HepG2 (cell line): ENCODE measurements around the gene AEN. TPM values are rescaled to one million over a fixed set of nuclear protein-coding genes. Genes with fewer than 3 reads are reported as not detected.

Source experiments
- CTCF ChIP-seq: sonication (generic); formaldehyde crosslinking; IDR thresholded peaks from 2 replicates; pipeline ENCODE4 v1.5.0; 2020; ENCODE audit warnings: mild to moderate bottlenecking, missing genetic modification reagents, moderate library complexity
- EHMT2 ChIP-seq: fragments of 200-600 bp; sonication (generic); IDR thresholded peaks from 2 replicates; pipeline ENCODE4 v1.7.0; 2017; ENCODE audit warnings: antibody characterized with exemption, low read depth, low read length, borderline replicate concordance
- FOXA1 ChIP-seq, 2 experiments: fragments of 450-650 bp in 1 of 2; sonication (generic) in 1 of 2; formaldehyde crosslinking in 1 of 2; IDR thresholded peaks; 2 replicates each; pipeline versions ENCODE4 v1.4.0 to v1.6.1; 2016 to 2020; ENCODE audit warnings: missing genetic modification reagents in 1 of 2
- HCFC1 ChIP-seq: fragments of 150-350 bp; IDR thresholded peaks from 2 replicates; pipeline ENCODE4 v1.6.1; 2014; ENCODE audit warnings: low read depth, low read length
- HNF1B ChIP-seq: sonication (generic); formaldehyde crosslinking; IDR thresholded peaks from 2 replicates; pipeline ENCODE4 v1.5.1; 2020; ENCODE audit warnings: mild to moderate bottlenecking, moderate library complexity, missing genetic modification reagents
- MAFK ChIP-seq, 2 experiments: IDR thresholded peaks in 1 of 2; conservative IDR thresholded peaks in 1 of 2; 2 replicates each; pipeline ENCODE4 v1.6.1; 2011; ENCODE audit warnings: improper control_type of control experiment in 2 of 2, low read length in 2 of 2
- POGZ ChIP-seq: sonication (generic); formaldehyde crosslinking; IDR thresholded peaks from 2 replicates; pipeline ENCODE4 v1.4.0; 2020; ENCODE audit warnings: mild to moderate bottlenecking, missing genetic modification reagents
- SMC3 ChIP-seq: IDR thresholded peaks from 2 replicates; pipeline ENCODE4 v1.6.1; 2011; ENCODE audit warnings: low read length, improper control_type of control experiment
- SOX6 ChIP-seq, 2 experiments: fragments of 450-650 bp in 1 of 2; sonication (generic) in 1 of 2; formaldehyde crosslinking in 1 of 2; IDR thresholded peaks; 2 replicates each; pipeline versions ENCODE4 v1.4.0 to v1.6.1; 2017 to 2020; ENCODE audit warnings: antibody characterized with exemption in 1 of 2, mild to moderate bottlenecking in 1 of 2, missing genetic modification reagents in 1 of 2
- ZNF260 ChIP-seq: sonication (generic); formaldehyde crosslinking; IDR thresholded peaks from 2 replicates; pipeline ENCODE4 v1.4.0; 2020; ENCODE audit warnings: missing genetic modification reagents, low read depth, mild to moderate bottlenecking, borderline replicate concordance
- ZNF546 ChIP-seq: sonication (generic); formaldehyde crosslinking; conservative IDR thresholded peaks from 2 replicates; pipeline ENCODE4 v1.8.1; 2023; ENCODE audit warnings: mild to moderate bottlenecking, missing genetic modification reagents
- ZNF558 ChIP-seq: sonication (generic); formaldehyde crosslinking; IDR thresholded peaks from 2 replicates; pipeline ENCODE4 v1.9.0; 2022; ENCODE audit warnings: mild to moderate bottlenecking, missing genetic modification reagents, borderline replicate concordance
- ZNF687 ChIP-seq: sonication (generic); formaldehyde crosslinking; IDR thresholded peaks from 2 replicates; pipeline ENCODE4 v1.5.1; 2020; ENCODE audit warnings: mild to moderate bottlenecking, missing genetic modification reagents, moderate library complexity
- polyA plus RNA-seq, 8 experiments: library from polyadenylated mRNA; depleted of rRNA in 3 of 8; stranded (reverse) in 7 of 8; unstranded in 1 of 8; fragments of >200 nt; fragmentation: Illumina TruSeq in 4 of 8; extraction: Trizol in 4 of 8; gene quantifications; 2 replicates each; pipeline versions ENCODE4 v1.2.1 to v1.2.3, GENCODE V29; 2011 to 2016; ENCODE audit warnings: low read depth in 4 of 8, missing spikeins in 1 of 8, mixed read lengths in 1 of 8; ENCODE audit not compliant: insufficient read depth in 1 of 8
- total RNA-seq, 5 experiments: library from RNA; depleted of rRNA; stranded (reverse); fragments of >200 nt; fragmentation: Illumina TruSeq; extraction: Trizol; gene quantifications; 2 replicates each; pipeline ENCODE4 v1.2.3, GENCODE V29; 2016; ENCODE audit warnings: low read depth in 1 of 5
- TF ChIP-seq, protein P1 (sequence below): sonication (generic); formaldehyde crosslinking; conservative IDR thresholded peaks from 2 replicates; pipeline ENCODE4 v1.4.0; 2020; ENCODE audit warnings: missing genetic modification reagents
- TF ChIP-seq, protein P2 (sequence below), 2 experiments: sonication (generic) in 1 of 2; formaldehyde crosslinking in 1 of 2; IDR thresholded peaks; 2 replicates each; pipeline versions ENCODE4 v1.4.0 to v1.6.1; 2018 to 2020; ENCODE audit warnings: missing genetic modification reagents in 2 of 2, borderline replicate concordance in 1 of 2, low read depth in 1 of 2, mild to moderate bottlenecking in 1 of 2, missing biosample characterization in 1 of 2

The AEN gene
- total and polyA plus RNA-seq, 2 of the 13 experiments (the other 11 are each of a cell fraction or from before 2014, with no cell fraction given) = 51.3 to 118 TPM

- peak; percentile 55; the same call in 1 of the 2 replicates for TF ChIP-seq ZNF558 (CRISPR knock-in tag)
- 0 out of 2 replicates have a peak, but pooled peaks have one; percentile 17 for TF ChIP-seq POGZ
- TF ChIP-seq FOXA1 (IDR thresholded peaks at IDR 0.05) = no peak
- TF ChIP-seq FOXA1 (CRISPR knock-in tag; IDR thresholded peaks at IDR 0.05) = no peak
- no peak for TF ChIP-seq ZNF260 (CRISPR knock-in tag)
- peak; percentile 22; the same call in 1 of the 2 replicates for TF ChIP-seq ZNF687 (CRISPR knock-in tag)
- TF ChIP-seq MAFK (conservative IDR thresholded peaks at IDR 0.05 in 1 of 2, IDR thresholded peaks at IDR 0.05 in 1 of 2; ENCODE audit: low read length in 2 of 2) = 0 out of 4 replicates have a peak, but pooled peaks of 1 of the 2 experiments have one; percentile 19
- TF ChIP-seq CTCF (CRISPR knock-in tag) = peak; percentile 63
- TF ChIP-seq, protein P1, sequence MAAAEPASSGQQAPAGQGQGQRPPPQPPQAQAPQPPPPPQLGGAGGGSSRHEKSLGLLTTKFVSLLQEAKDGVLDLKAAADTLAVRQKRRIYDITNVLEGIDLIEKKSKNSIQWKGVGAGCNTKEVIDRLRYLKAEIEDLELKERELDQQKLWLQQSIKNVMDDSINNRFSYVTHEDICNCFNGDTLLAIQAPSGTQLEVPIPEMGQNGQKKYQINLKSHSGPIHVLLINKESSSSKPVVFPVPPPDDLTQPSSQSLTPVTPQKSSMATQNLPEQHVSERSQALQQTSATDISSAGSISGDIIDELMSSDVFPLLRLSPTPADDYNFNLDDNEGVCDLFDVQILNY (CRISPR knock-in tag) = 0 out of 2 replicates have a peak, but pooled peaks have one; percentile 28
- TF ChIP-seq ZNF546 = no peak
- TF ChIP-seq, protein P2, sequence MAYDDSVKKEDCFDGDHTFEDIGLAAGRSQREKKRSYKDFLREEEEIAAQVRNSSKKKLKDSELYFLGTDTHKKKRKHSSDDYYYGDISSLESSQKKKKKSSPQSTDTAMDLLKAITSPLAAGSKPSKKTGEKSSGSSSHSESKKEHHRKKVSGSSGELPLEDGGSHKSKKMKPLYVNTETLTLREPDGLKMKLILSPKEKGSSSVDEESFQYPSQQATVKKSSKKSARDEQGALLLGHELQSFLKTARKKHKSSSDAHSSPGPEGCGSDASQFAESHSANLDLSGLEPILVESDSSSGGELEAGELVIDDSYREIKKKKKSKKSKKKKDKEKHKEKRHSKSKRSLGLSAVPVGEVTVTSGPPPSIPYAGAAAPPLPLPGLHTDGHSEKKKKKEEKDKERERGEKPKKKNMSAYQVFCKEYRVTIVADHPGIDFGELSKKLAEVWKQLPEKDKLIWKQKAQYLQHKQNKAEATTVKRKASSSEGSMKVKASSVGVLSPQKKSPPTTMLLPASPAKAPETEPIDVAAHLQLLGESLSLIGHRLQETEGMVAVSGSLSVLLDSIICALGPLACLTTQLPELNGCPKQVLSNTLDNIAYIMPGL (CRISPR knock-in tag; IDR thresholded peaks at IDR 0.05; ENCODE audit: borderline replicate concordance in 1 of 2, low read depth in 1 of 2) = 0 out of 4 replicates have a peak, but pooled peaks of 1 of the 2 experiments have one; percentile 23
- no peak for TF ChIP-seq HCFC1
- TF ChIP-seq SOX6 (IDR thresholded peaks at IDR 0.05) = no peak
- TF ChIP-seq SOX6 (CRISPR knock-in tag; IDR thresholded peaks at IDR 0.05) = peak; percentile 39; the same call in 1 of the 2 replicates
- no peak for TF ChIP-seq EHMT2
- peak; percentile 20; the same call in 1 of the 2 replicates for TF ChIP-seq SMC3
- 0 out of 2 replicates have a peak, but pooled peaks have one; percentile 5 for TF ChIP-seq HNF1B (CRISPR knock-in tag)
These were observed 3.2 kb downstream of the AEN start (continued) for GRCh38 chr15:88624156-88624970.
